ENCODE data around the gene CHGA.

GRCh38 chr14:92892589-92892988, 30.4 kb upstream of the CHGA start:
- no peak for TF ChIP-seq CTCF (IDR thresholded peaks at IDR 0.05; ENCODE audit: borderline replicate concordance, extremely low read depth, low read length, poor library complexity, severe bottlenecking)
- TF ChIP-seq EZH2 (IDR thresholded peaks at IDR 0.05; ENCODE audit: borderline replicate concordance, low read depth, low read length, severe bottlenecking): no peak

All from DND-41 (cell line).